Islet precursor cell (in vitro differentiated cells): ENCODE results near the gene RAD51B.

Experiments
- DNase-seq: peaks from one replicate; pipeline ENCODE4 v3.0.0-alpha.2; 2018

Gene RAD51B

GRCh38 chr14:68728342-68729106 is 908.9 kb downstream of the RAD51B start:
- DNase-seq = no peak

DNA sequence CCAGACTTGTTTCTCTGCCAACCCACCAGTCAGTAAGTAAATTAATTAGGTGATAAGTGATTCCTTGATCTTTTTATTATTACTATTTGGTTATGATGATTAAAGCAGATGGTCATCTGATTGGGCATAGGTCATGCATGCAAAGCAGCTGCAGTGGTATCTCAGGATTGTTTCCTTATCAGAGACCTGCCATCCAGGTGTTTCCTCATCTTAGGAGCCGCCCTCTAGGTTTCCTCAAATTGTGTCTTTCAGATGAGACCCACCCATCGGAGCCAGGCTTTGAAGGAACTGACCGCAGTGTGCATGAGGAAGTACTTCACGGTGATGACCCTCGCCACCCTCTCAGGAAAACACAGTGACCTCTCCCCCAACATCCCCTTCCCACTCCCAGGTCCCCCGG is 910.0 kb downstream of the RAD51B start:
- no peak for DNase-seq

DNA sequence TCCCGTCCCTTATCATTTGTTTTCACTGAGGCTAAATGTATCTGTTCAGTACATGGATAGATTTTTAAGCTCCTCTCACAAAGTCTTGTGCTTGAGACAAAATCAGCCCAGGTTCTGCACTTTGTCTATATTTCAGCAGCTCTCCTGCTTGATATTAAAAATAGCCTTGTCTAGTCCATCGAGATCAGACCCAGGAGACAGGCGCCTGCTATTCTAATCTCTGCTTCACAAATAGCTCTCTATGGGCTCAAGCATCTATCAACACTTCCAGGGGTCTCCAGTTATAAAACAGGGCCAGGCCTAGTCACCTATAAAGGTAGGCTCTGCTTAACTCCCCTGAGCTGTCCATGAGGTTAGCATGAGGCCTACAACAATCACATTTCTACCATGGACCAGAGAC is 910.8 kb downstream of the RAD51B start:
- peak; percentile 35 for DNase-seq

- DNase-seq = peak; percentile 49
Measured at GRCh38 chr14:68730811-68731425, 911.3 kb downstream of the RAD51B start.

- DNase-seq = peak; percentile 23
Measured at GRCh38 chr14:68733086-68733914, 913.7 kb downstream of the RAD51B start.

- no peak for DNase-seq
Measured at GRCh38 chr14:68734231-68734732, 914.7 kb downstream of the RAD51B start.

DNA sequence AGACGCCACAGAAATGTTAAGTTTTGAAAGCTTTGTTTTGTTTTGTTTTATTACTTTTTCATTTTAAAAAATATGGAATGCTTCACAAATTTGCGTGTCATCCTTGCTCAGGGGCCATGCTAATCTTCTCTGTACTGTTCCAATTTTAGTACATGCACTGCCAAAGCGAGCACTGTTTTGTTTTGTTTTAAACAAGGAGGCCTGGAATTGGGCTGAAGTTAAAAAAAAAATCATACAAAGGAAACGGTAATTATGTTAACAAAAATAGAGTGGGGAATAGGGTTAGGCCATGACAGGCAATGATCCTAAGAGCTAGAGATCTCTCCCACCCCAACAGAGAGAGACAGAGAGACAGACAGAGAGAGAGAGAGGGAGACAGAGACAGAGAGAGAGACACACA is 916.3 kb downstream of the RAD51B start:
- no peak for DNase-seq

DNA sequence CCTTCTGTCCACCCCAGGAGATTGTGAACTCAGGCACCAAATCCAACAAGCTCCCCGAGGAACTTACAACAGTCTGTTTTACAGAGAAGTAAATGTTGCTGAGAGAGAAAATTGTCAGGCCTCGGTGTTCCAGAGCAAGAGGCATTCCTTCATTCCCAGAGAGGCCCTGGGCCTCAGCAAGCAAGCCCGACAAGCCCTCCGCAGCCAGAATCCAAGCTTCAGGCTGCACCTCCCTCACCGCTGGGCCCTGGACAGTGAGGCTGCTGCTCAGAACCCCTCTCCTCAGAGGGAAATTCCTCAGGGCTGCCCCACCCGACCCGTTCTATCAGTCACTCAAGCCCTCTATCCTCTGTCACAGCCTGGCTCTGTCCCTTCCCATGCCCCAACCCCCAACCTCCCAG is 916.9 kb downstream of the RAD51B start:
- DNase-seq = peak; percentile 84

DNA sequence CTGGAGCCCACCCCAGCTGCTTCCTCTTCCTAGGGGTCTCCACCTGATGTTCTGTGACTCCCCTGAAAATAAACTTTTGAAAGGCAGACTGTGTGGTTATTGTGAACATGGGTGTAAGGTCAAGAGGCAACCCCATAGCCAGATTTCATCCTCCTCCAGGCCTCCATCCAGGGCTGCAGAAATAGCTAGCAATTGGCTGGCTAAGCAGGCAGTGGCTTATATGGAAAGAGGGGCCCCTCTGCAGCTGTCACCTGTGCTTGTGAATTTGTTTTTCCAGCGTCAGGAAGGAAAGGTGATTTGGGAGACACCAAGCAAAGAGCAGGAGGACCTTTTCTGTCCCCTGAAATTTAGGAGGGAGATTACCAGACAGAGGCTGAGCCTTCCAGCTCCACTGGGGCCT is 917.5 kb downstream of the RAD51B start:
- no peak for DNase-seq

DNA sequence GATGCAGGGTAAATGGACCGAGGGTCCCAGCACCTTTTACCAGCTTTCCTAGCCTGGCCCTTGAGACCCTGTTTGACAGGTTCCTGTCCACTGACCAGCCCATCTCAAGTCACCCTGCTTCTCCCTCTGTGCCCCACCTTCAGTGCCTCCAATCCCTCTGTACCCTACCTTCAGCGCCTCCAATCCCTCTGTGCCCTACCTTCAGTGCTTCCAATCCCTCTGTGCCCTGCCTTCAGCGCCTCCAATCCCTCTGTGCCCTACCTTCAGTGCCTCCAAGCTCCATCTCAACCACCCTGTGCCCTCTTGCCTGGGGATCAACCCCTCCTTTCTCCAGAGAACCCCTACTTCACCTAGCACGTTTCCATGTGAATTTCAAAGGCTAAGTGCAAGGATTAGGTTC is 919.0 kb downstream of the RAD51B start:
- DNase-seq = peak; percentile 32

GRCh38 chr14:68739701-68740100 is 920.1 kb downstream of the RAD51B start:
- DNase-seq = peak; percentile 13

- DNase-seq = no peak
Measured at GRCh38 chr14:68740788-68741476, 921.4 kb downstream of the RAD51B start.

GRCh38 chr14:68741477-68741791 is 921.9 kb downstream of the RAD51B start:
- no peak for DNase-seq

- no peak for DNase-seq
Measured at GRCh38 chr14:68741839-68742470, 922.4 kb downstream of the RAD51B start.

GRCh38 chr14:68744613-68745012 is 925.0 kb downstream of the RAD51B start:
- DNase-seq = no peak

DNA sequence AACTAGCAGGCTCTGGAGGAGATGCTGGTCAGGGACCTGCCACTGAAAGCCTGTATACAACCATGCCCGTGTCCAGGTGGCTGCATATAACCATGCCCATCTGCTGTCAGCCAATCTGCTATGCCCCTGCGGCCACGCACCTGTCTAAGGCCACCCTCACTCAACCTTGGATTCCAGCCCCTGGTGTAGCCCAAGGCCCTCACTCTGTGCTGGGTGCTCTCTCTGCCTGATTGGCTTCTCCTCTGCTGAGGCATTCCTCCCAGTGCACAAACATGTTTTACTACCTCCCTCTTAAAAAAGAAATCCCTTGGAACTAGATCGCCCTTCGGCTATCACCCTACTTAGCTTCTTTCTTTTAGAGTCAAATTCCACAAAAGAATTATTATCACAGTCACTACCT is 927.8 kb downstream of the RAD51B start:
- no peak for DNase-seq

- DNase-seq = no peak
Measured at GRCh38 chr14:68748260-68748659, 928.7 kb downstream of the RAD51B start.

DNA sequence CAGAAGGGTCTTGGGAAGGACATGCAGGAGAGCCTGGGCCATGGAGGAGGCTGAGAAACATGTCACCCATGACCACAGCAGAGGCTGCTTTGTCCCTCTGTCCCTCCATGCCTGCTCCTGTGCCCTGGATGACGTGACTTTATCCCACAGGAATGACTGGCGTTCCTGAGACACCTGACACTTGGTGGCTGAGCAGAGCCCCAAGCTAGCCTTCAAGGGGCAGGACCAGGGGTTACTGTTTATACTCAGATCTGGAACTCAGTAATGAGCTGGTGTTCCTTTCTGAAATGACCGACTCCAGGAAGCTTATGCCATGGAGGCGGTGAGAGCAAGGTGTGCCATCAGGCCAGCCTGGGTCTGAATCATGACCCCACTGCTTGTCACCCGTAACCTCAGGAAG is 929.1 kb downstream of the RAD51B start:
- DNase-seq = peak; percentile 78

GRCh38 chr14:68749487-68750475 is 930.2 kb downstream of the RAD51B start:
- peak; percentile 66 for DNase-seq

GRCh38 chr14:68752271-68753006 is 932.9 kb downstream of the RAD51B start:
- DNase-seq = no peak

DNA sequence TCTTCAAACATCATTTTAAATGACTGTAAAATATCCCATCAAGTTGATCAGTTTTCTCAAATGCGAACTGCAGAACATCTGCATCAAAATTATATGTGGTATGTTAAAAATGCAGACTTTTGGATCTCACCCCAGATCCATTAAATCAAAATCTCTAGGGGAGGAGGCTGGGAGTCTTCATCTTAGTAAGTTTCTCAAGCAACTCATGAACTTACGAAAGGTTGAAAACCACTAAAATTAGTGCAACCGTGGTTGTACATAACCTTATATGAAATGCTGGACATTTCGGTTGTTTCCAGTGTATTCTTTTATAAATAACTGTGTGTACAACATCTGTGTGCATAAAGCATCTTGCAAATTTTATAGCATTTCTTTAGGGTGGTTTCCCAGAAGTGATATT is 934.1 kb downstream of the RAD51B start:
- no peak for DNase-seq
